GM19351 (cell line): ENCODE results near the gene SLC6A7.
"Not testable (repeated sequence)": the region's sequence is repeated elsewhere in the genome, so short reads cannot be mapped to it uniquely, and the experiment has no call there.

Source experiments
- ATAC-seq: cut with Tn5 transposase; IDR thresholded peaks from one replicate; pipeline ENCODE4 v1.9.1; 2021; ENCODE audit warnings: mild to moderate bottlenecking, moderate library complexity; ENCODE audit not compliant: unreplicated experiment

SLC6A7 gene

DNA sequence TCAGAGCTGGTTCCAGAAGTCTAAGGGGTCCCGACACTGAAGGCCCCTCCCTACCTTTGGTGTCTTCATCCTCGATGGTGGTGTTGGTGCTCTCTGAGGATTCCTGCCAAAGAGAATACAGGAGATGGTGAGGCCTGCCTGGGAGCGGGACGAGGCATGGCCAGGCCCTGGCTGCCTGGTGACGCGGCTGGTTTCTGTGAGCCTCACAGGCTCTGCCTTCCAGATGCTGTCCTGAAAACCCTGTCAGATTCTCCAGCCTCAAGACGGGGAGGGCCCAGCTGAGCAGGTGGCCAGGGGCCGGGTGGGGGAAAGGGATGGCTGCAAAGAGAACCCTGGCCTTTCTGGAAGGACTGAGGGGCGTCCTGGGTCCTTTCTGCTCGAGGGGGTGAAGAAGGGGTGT is 48.8 kb downstream of the SLC6A7 start:
- no peak for ATAC-seq

DNA sequence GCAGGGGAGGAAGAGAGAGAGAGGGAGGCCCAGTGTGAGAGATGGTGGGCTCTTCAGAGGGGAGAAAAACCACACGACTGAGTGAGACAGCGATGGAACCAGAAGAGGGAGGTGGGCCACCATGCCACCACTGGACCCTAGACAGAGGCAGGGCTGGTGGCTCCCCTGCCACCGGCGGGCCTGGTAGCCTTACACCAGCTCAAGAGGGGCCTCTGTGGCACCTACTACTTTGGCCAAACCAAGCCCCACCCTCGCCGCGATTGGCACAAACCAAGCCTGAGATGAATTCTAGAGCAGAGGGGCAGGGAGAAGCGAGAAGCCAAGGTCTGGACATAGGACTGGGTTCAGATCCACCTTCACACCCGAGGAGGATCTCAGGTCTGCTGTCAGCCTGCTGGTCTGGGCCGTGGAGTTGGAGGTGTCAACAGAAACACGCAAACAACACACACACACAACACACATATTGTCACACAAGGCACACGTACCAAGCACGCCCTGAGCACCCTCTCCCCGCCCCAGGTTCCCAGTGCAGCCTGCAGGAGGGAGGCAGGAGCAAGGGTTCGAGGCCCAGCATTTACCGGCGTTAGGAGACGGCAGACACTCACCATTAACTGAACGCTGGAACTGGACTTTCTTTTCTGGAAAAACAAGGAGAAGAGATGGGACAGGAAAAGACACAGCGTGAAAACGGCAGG is 49.4 kb downstream of the SLC6A7 start:
- no peak for ATAC-seq

DNA sequence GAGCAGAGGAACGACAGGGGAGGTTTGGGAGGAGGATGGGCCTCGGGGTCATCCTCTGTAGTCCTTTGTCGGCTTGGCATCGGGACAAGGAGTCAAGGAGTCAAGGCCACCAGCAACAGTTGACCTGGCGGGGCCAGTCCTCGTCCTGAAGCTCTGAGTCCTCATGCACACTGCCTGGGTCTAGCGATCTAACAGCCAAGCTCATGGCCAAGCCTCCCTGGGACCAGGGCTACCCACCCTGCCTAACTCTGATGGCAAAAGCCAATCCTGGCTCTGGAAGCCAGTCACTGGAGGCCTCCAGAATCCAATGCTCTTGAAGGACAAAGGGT is 49.9 kb downstream of the SLC6A7 start:
- ATAC-seq = no peak

DNA sequence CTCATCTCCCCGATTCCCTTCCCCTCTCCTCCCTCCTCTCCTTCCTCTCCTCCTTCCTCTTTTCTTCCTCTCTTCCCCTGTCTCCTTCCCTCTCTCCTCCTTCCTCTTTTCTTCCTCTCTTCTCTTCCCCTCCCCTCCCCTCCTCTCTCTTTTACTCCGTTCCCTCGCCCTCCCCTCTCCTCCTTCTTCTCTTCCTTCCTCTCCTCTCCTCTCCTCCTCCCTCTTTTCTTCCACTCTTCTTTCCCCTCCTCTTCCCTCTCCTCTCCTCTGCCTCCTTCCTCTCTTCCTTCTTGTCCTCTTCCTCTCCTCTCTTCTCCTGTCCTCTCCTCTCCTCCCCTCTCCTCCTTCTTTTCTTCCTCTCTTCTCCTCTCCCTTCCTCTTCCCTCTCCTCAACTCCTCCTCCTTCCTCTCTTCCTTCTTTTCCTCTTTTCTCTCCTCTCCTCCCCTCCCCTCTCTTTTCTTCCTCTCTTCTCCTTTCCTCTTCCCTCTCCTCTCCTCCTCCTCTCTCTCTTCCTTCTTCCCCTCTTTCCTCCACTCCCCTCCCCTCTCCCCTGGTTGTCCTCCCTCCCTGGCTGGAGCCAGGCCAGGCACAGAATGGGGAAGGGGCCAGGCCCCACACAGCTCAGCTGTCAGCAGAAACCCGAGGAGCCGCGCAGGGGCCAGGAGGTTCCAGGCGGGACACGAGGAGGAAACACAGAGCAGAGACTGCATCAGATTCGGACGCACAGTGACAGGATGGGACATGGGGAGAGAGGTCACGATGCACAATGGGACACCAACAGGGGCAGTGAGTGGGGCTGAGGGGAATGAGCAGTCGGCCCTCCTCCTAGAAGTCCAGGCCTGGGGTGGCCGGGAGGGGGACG is 51.7 kb downstream of the SLC6A7 start:
- no peak for ATAC-seq

DNA sequence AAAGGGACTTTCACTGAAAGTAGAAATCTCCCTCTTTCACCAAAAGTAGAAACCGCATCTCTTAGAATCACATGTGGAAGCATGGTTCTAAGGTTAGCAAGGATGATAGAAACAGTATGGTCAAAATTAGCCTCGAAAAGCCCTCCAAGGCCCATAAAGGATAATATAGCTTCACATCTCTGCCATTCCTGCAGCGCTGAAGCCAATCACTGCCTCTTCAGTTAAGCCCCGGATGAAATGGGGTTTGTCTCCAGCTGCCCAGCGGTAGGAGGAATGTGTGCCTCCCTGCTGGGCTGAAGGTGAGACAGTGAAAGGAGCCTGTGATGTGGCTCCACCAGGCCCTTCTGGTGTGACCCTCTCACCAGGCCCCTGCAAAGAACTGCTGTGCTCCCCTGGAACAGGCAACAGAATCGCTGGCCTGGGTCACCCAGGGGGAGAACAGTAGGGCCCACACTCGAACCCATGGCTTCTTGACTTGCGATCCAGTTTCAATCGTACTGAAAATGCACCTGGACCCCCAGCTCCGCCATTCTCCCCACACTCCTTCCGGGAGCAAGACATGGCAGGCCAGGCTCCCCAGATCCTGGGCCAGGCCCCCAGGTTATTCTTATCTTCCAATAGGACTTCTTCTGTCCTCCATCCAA is 52.5 kb downstream of the SLC6A7 start:
- ATAC-seq = no peak

DNA sequence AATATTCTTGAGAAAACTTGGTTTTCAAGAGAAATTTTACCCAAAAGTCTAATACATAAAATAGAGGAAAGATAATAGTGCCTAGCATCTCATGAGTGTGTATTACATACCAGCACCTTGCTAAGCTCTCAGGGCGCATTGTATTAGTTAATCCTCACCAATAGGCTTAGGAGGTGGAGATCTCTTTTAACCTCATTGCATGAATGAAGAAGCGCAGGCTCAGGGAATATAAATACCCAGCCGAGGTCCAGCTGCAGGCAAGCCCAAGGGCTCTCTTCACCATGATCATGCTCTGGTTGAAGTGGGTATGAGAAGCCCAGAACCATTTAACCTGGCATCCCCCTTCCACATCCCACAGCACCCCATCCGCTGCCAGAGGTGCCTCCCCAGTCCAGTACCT is 53.7 kb downstream of the SLC6A7 start:
- ATAC-seq = no peak

DNA sequence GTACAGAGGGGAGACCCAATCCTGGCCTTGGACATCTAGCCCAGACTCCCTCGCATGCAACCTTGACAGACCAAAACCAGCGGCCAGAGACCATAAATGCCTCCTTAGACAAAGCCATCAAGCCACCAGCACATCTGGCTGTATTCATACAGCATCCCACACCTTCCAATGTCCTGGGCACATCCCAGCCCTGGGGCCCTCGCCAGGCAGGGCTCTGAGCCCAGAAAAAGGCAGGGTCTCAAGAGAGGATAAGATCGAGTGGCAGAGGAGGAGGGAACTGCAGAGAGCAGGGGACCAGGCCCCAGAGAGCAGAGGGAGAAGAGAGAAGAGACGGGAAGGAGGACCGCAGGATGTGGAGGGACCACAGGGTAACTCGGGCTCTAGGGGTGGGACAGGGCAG is 54.3 kb downstream of the SLC6A7 start:
- ATAC-seq = no peak

DNA sequence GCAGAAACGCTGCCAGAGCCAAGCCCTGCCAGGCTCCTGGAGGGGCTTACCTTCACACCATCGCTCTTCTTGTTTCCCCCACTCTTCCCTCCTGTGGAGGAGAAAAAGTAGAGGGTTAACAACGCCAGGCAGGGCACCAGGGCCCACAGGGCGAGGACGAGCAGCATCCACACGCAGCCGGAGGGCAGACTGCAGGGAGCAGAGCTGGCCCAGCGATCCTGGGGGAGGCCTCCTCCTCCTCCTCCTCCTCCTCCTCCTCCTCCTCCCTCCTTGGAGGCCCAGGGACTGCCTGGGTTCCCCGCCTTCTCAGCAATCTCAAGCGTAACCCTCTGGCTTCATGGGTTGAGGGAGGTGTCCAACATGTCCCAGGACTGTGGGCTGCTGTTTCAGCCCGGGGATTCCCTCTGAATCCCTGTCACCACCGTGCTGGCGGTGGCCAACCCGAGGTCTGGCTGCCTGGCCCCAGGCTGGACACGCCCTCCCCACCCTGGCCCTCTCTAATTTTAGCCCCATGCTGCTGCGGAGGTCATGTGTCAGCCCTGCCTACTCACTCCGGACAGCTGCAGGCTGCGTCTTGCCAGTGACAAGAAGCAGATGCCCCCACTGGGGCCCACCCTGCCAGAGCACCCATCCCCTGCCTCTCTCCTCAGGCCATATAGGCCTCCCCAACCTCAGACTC is 55.4 kb downstream of the SLC6A7 start:
- no peak for ATAC-seq

DNA sequence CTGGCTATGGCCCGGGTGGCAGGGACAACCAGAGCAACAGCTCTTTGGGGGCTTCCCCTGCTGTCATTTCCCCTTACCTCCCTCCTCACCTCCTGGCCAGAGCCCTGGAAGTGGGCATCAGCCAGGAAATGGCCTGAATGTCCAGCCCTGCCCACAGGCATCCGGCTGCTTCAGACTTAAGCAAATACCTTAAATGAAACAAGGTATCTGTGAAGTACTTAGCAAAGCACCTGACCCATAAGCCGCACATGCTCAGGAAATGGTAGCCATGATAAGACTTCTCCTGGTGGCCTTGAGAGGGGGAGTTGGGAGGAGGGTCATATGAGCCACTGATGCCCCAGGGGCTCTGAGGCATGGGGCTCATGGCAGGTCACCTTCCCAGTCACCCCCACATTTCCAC is 55.9 kb downstream of the SLC6A7 start:
- ATAC-seq = no peak

DNA sequence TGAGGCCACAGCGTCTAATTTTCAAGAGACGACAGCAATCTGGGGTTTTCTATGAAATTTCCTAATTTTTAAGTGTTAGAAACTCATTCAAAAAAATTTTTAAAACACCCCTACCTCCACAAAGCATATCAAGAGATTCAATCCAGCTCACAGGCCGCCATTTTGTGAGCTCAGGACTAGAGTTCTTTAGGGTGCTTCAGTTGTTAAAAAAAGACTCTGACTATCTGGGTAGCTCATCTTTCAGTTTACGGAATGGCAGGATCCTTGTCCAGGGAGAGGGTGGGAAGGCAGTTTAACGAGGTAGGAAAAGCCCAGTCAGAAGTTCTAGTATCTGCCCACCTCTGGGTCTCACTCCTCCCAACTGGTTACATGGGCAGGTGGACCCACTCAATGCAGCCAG is 56.6 kb downstream of the SLC6A7 start:
- no peak for ATAC-seq

DNA sequence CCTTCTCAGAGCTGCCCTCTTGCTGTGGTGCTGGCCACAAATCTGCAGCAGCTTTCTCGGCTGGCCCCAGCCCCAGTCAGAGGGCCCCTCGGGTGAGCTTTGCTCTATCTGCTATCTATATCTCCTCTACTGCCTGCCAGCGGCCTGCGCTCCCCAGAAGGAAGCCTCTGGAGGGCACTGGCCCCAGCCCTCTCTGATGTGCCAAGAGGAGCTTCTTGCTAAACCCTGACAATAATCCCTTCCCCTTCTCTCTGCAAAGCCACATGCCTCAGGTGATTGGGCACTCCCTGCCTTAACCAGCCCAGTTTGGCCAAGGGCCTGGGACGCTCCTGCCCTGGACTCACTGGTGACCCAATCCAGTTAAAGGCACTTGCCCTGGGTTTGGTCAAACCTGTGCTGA is 57.0 kb downstream of the SLC6A7 start:
- ATAC-seq = no peak

DNA sequence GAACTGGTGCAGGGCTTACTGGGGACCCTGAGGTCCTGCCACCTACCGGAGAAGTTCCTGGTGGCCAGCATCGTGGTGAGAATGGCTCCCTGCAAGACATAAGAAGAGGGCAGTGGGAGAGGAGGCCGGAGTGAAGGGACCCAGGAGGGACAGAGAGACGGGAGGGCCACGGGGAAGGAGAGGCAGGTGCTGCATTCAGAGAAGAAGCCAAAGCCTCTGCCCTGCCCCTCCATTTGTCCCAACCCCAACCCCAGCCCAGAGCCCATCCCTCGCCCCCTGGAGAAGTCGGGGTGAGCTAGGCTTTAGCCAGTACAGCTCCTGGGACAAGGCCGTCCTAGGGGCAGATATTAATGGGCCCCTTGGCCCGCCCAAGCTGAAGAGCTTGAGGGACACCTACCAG is 57.9 kb downstream of the SLC6A7 start:
- no peak for ATAC-seq

DNA sequence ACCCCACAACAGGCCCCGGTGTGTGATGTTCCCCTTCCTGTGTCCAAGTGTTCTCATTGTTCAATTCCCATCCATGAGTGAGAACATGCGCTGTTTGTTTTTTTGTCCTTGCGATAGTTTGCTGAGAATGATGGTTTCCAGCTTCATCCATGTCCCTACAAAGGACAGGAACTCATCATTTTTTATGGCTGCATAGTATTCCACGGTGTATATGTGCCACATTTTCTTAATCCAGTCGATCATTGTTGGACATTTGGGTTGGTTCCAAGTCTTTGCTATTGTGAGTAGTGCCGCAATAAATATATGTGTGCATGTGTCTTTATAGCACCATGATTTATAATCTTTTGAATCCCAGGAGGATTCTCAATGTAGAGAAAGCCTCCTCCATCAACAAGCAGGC is 58.6 kb downstream of the SLC6A7 start:
- not testable (repeated sequence) for ATAC-seq

DNA sequence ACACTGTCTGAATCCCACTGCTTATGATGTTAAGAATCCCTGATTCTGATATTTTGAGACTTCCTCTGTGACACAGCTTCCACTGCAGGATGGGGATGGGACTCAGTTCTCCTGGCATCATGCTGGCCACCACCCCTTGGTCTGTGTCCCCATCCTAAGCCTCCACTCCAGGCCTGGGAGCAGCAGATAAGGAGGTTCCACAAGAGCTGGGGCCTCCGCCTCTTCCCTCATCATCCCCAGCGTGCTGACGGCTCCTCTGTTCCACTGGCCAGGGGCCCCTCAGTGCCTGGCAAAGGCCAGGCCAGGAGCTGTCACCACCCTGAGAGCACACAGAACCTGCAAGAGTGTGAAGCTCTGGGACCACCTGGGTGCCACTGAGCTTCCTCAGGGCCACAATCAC is 59.1 kb downstream of the SLC6A7 start:
- no peak for ATAC-seq

DNA sequence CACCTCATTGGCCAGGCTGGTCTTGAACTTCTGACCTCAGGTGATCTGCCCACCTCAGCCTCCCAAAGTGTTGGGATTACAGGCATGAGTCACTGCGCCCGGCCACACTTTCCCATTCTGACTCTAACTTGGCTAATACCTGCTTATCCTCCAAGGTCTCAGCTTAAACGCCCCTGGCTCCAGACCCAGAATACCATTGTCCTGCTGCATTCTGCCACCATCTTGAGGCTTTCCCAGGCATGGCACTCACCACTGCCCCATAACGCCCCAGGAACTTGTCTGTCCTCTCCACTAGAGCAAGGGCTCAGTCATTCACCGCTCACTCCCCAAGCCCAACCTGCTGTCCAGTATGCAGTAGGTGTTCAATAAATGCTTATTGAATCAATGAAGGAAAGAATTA is 59.9 kb downstream of the SLC6A7 start:
- ATAC-seq = no peak

DNA sequence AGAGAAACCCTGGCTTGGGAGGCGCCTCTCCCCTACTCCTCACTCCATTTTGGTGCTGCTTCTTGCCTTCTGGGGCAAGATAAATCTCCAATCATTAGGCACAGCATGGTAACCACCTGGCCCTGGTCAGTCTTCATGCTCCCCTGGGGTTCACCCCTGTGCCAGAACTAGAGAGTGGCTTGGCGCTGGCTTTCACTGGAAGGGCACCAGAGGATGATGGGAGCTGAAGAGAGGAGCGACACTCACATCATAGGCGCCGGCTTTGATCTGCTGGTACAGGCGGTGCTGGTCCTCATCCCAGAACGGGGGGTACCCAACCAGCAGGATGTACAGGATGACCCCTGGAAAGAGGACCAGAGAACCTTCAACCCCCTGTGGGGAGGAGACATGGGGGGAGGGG is 61.6 kb downstream of the SLC6A7 start:
- ATAC-seq = no peak

DNA sequence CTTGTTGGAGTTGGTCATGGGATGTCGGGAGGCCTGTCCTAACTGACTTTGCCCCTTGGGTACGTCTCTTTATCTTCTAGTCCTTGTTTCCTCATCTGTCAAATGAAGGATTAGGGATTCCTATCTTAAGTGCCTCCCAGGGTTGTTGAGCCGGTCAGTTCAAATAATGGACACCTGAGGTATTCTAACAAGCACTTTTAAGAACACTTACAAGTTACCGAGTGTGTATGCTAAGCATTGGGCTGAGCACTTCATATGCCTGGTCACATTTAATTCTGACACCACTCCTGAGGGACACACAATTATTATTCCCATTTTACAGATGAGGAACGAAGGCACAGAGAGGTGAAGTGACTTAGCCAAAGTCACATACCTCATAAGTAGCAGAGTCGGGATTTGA is 62.6 kb downstream of the SLC6A7 start:
- ATAC-seq = no peak

DNA sequence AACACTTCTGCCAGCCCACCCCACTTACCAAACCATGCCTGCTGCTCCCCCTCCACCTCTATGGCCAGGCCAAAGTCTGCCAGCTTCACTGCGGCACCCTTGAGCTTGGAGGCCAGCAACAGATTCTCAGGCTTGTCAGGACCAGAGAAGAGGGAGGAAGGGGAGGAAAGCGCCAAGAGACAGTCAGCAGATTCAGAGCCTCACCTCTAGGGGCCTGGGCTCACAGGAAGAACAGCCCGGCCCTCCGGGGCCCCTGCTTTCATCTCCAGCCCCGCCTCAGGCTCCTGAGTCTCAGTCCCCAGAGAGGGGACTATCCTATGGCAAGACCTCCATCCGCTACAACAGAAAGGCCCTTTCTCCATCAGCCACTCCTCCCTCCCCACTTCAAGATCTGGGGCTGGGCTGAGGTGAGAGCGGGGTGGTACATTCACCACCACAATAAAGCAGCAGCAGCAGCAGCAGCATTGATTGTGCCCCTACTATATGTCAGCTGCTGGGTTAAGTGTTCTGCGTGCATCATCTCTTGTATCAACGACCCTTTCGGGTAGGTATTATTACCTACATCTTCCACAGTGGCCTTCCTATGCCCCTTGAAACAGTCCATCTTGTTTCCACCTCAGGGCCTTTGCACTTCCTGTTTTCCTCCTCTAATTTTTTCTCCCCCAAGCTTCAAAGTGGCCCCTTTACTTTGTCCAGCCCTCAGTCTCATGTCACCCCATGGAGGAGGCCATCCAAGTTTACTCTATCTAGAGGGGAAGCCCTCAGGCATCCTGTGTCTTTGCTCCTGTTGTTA is 63.8 kb downstream of the SLC6A7 start:
- ATAC-seq = no peak

DNA sequence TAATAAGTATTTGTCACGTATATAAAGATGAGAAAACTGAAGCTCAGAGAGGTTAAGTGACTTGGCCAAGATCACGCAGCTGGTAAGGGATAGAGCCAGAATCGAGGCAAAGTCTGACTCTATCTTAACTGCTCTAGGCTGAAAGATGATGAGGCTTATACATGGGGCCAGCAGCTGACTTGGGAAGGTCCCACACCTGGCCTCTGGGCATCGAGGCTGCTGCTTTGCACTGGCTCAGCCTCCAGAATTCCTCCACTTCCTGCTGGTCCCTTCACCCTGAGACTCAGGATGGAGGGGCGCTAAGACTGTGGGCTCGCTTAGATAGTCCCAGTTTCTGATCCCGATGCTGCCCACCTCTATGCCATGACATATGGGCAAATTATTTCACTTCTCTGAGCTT is 64.5 kb downstream of the SLC6A7 start:
- no peak for ATAC-seq

DNA sequence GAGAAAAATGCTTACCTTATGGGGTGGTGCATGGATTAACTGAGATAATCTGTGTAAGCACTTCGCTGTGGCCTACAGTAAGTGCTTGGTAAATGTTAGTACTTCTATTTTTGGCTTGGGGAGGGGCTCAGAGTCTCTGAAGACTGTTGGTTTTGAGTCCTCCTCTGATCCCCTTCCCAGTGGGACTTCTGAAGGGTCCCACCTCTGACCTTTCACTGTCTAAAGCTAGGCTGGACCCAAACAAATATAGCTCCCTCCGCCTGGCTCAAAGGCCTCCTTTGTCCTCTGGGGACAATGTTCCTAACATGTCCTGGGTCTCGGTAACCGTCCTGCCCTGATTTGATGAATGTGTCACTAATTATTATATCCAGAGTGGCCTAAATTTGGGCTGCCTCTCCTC is 64.9 kb downstream of the SLC6A7 start:
- ATAC-seq = no peak
